ENCODE measurements around the gene MED16. TPM values are rescaled to one million over a fixed set of nuclear protein-coding genes. Genes with fewer than 3 reads are reported as not detected.

Gene MED16
- total and polyA plus RNA-seq, 2 of the 4 experiments (the other 2 are of a cell fraction), result 8.1 to 40.2 TPM

- WGBS, 2 experiments (ENCODE audit: extremely low coverage in 2 of 2, insufficient read length in 1 of 2), result no CpG with 5 or more reads among the region's 6 CpGs
- H3K9me1 ChIP-seq (ENCODE audit: insufficient read depth, low read length), result no peaks in the 10 kb centered on the region
- no peaks in the 10 kb centered on the region for H3K36me3 ChIP-seq (ENCODE audit: control insufficient read depth, insufficient read depth, low read length)
- BruUV-seq (replicated peaks), result no TSS peak
- no peak overlapping the region for H3K56ac ChIP-seq (ENCODE audit: extremely low read depth, insufficient read depth, low read length)
- H3K9me3 ChIP-seq (ENCODE audit: control insufficient read depth, insufficient read depth, low read length), result no peaks in the 10 kb centered on the region
- H4K91ac ChIP-seq (ENCODE audit: insufficient read depth, low read depth, low read length), result no peak overlapping the region
- H3K27ac ChIP-seq (ENCODE audit: insufficient read depth, low read length), result no peak overlapping the region
- no peak overlapping the region for H2BK20ac ChIP-seq (ENCODE audit: low read depth, low read length)
- H3K9ac ChIP-seq (ENCODE audit: low read depth, low read length), result no peak overlapping the region
- H2AK9ac ChIP-seq (replicated peaks; ENCODE audit: low read depth, low read length, poor library complexity), result no peak overlapping the region
- no peaks in the 10 kb centered on the region for H4K20me1 ChIP-seq (ENCODE audit: insufficient read depth, low read length)
- dilution Hi-C loops (cut with HindIII; ENCODE audit: low sequenced_read_pairs, unreplicated experiment), result no loop called here
- H3K4ac ChIP-seq (ENCODE audit: low read depth, low read length), result no peak overlapping the region
- no peak overlapping the region for H4K8ac ChIP-seq (ENCODE audit: low read depth in 2 of 2, low read length in 2 of 2)
- H3K79me1 ChIP-seq (ENCODE audit: low read depth in 1 of 2, low read length in 2 of 2), result no peaks in the 10 kb centered on the region
- ChIA-PET CTCF (interaction anchor here (0.7 to 1.6 kb wide), 2 partner anchors 34 to 147 kb away, joined by 3 to 5 read pairs; no protein-coding TSS in a partner anchor), POLR2A (ENCODE audit: unreplicated experiment) (no interaction called here)
- H3K4me3 ChIP-seq (ENCODE audit: insufficient read depth, low read depth, low read length), result no peak overlapping the region
- no peak overlapping the region for H3K14ac ChIP-seq (replicated peaks; ENCODE audit: low read depth, low read length)
- no peak overlapping the region for H2BK15ac ChIP-seq (ENCODE audit: low read depth, low read length)
- no peak for TF ChIP-seq FOS (IDR thresholded peaks at IDR 0.05; ENCODE audit: low read depth, low read length)
- TF ChIP-seq RAD21 (IDR thresholded peaks at IDR 0.05; ENCODE audit: low read length), result no peak
- TF ChIP-seq NFE2L2 (IDR thresholded peaks at IDR 0.05; ENCODE audit: low read depth, low read length), result no peak
- TF ChIP-seq USF2 (IDR thresholded peaks at IDR 0.05; ENCODE audit: low read depth, low read length), result no peak
- no peak for TF ChIP-seq MAZ (IDR thresholded peaks at IDR 0.05; ENCODE audit: borderline replicate concordance, low read depth, low read length)
- no peak for TF ChIP-seq ELK1 (IDR thresholded peaks at IDR 0.05; ENCODE audit: borderline replicate concordance, low read depth, low read length)
- no peak for TF ChIP-seq POLR2A (IDR thresholded peaks at IDR 0.05; ENCODE audit: low read depth, low read length)
- TF ChIP-seq CTCF (conservative IDR thresholded peaks at IDR 0.05; ENCODE audit: low read depth, low read length), result no peak
- no peak for TF ChIP-seq MAFK (IDR thresholded peaks at IDR 0.05; ENCODE audit: low read depth, low read length)
- no peak for TF ChIP-seq SMC3 (IDR thresholded peaks at IDR 0.05; ENCODE audit: low read depth, low read length)
- TF ChIP-seq RFX5 (IDR thresholded peaks at IDR 0.05; ENCODE audit: low read depth, low read length), result no peak
- no peak for TF ChIP-seq RCOR1 (IDR thresholded peaks at IDR 0.05; ENCODE audit: insufficient replicate concordance, low read length)
- no peak for TF ChIP-seq BHLHE40 (IDR thresholded peaks at IDR 0.05; ENCODE audit: low read depth, low read length)
- no peak for TF ChIP-seq CEBPB (IDR thresholded peaks at IDR 0.05; ENCODE audit: low read depth, low read length)
- TF ChIP-seq MXI1 (IDR thresholded peaks at IDR 0.05; ENCODE audit: borderline replicate concordance, low read depth, low read length), result no peak
- ATAC-seq (ENCODE audit: low read depth) (no peak), DNase-seq (no peak)
- H4K5ac ChIP-seq (ENCODE audit: low read depth, low read length), result no peak overlapping the region
- H3K27me3 ChIP-seq (ENCODE audit: control insufficient read depth, insufficient read depth, low read length), result peaks cover 2% of the 10 kb centered on the region; the same call in 1 of the 2 replicates
- H2AK5ac ChIP-seq (ENCODE audit: low read depth, low read length), result no peak overlapping the region
- in situ Hi-C loops (cut with MboI; ENCODE audit: low sequenced_read_pairs), result no loop called here
- intact Hi-C loops (cut with micrococcal nuclease), result no loop called here
- H3K4me1 ChIP-seq (ENCODE audit: control insufficient read depth, insufficient read depth, low read length), result peaks cover 7% of the 10 kb centered on the region
- H3K23ac ChIP-seq (ENCODE audit: low read depth, low read length), result no peak overlapping the region
- H3K4me2 ChIP-seq (ENCODE audit: low read depth, low read length), result no peak overlapping the region
- H2AFZ ChIP-seq (replicated peaks; ENCODE audit: low read length, poor library complexity), result no peak overlapping the region
- no peak overlapping the region for H2BK5ac ChIP-seq (ENCODE audit: low read depth, low read length, poor library complexity, severe bottlenecking)
- no peak overlapping the region for H2BK120ac ChIP-seq (ENCODE audit: low read depth, low read length)
- no peak overlapping the region for H3K18ac ChIP-seq (ENCODE audit: low read depth, low read length)
These were observed 38.4 kb downstream of the MED16 start for GRCh38 chr19:854549-854948.

Measured in IMR-90 (cell line).